Transverse colon (tissue), 3 donors: ENCODE results near the gene APOB.

Source experiments
- EP300 ChIP-seq: sonication (generic); formaldehyde crosslinking; IDR thresholded peaks from one replicate; pipeline ENCODE4 v1.6.1; 2017; ENCODE audit warnings: antibody characterized with exemption, low read depth
- POLR2A ChIP-seq: fragments of 450-650 bp; IDR thresholded peaks from one replicate; pipeline ENCODE4 v1.6.1; 2016; ENCODE audit warnings: antibody characterized with exemption, mild to moderate bottlenecking, moderate library complexity
- TF ChIP-seq, protein P1 (sequence below), 5 experiments: fragments of 200-600 bp in 3 of 5; fragments of 450-650 bp in 2 of 5; sonication (generic) in 3 of 5; IDR thresholded peaks; 1 replicate in 2 of 5; 2 replicates in 3 of 5; pipeline ENCODE4 v1.5.1; 2016 to 2017; ENCODE audit warnings: antibody characterized with exemption in 5 of 5, inconsistent platforms in 3 of 5, mild to moderate bottlenecking in 2 of 5, moderate library complexity in 1 of 5

GRCh38 chr2:21005700-21006422 is 38.0 kb downstream of the APOB start:
- TF ChIP-seq POLR2A, result no peak
- TF ChIP-seq, protein P1, sequence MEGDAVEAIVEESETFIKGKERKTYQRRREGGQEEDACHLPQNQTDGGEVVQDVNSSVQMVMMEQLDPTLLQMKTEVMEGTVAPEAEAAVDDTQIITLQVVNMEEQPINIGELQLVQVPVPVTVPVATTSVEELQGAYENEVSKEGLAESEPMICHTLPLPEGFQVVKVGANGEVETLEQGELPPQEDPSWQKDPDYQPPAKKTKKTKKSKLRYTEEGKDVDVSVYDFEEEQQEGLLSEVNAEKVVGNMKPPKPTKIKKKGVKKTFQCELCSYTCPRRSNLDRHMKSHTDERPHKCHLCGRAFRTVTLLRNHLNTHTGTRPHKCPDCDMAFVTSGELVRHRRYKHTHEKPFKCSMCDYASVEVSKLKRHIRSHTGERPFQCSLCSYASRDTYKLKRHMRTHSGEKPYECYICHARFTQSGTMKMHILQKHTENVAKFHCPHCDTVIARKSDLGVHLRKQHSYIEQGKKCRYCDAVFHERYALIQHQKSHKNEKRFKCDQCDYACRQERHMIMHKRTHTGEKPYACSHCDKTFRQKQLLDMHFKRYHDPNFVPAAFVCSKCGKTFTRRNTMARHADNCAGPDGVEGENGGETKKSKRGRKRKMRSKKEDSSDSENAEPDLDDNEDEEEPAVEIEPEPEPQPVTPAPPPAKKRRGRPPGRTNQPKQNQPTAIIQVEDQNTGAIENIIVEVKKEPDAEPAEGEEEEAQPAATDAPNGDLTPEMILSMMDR (IDR thresholded peaks at IDR 0.05), result no peak
- no peak for TF ChIP-seq EP300
